ENCODE results near the gene KCNC1.

Gene KCNC1

GRCh38 chr11:17697175-17697949, 37.2 kb upstream of the KCNC1 start:
- no peak overlapping the region for H3K4me3 ChIP-seq (ENCODE audit: low read depth, low read length)
- no peak for DNase-seq
- H3K36me3 ChIP-seq = no peaks in the 10 kb centered on the region
- no peak for TF ChIP-seq CTCF (IDR thresholded peaks at IDR 0.05; ENCODE audit: low read depth, low read length)
- H3K9me3 ChIP-seq = no peaks in the 10 kb centered on the region
- H3K4me1 ChIP-seq = no peaks in the 10 kb centered on the region
- H3K27me3 ChIP-seq = peaks cover 7% of the 10 kb centered on the region

GRCh38 chr11:17699147-17700114, 35.1 kb upstream of the KCNC1 start:
- TF ChIP-seq CTCF (IDR thresholded peaks at IDR 0.05; ENCODE audit: low read depth, low read length) = no peak
- no peaks in the 10 kb centered on the region for H3K36me3 ChIP-seq
- no peaks in the 10 kb centered on the region for H3K4me1 ChIP-seq
- no peak overlapping the region for H3K4me3 ChIP-seq (ENCODE audit: low read depth, low read length)
- DNase-seq = no peak
- H3K27me3 ChIP-seq = peaks cover 7% of the 10 kb centered on the region
- H3K9me3 ChIP-seq = no peaks in the 10 kb centered on the region

- no peak for DNase-seq
- peaks cover 5% of the 10 kb centered on the region for H3K27me3 ChIP-seq
- no peak for TF ChIP-seq CTCF (IDR thresholded peaks at IDR 0.05; ENCODE audit: low read depth, low read length)
- H3K4me1 ChIP-seq = no peaks in the 10 kb centered on the region
- H3K4me3 ChIP-seq (ENCODE audit: low read depth, low read length) = no peak overlapping the region
- no peaks in the 10 kb centered on the region for H3K9me3 ChIP-seq
- no peaks in the 10 kb centered on the region for H3K36me3 ChIP-seq
These were observed 33.6 kb upstream of the KCNC1 start for GRCh38 chr11:17700991-17701390.

- H3K9me3 ChIP-seq = no peaks in the 10 kb centered on the region
- no peak for DNase-seq
- no peaks in the 10 kb centered on the region for H3K36me3 ChIP-seq
- H3K4me1 ChIP-seq = no peaks in the 10 kb centered on the region
- no peak overlapping the region for H3K4me3 ChIP-seq (ENCODE audit: low read depth, low read length)
- H3K27me3 ChIP-seq = no peaks in the 10 kb centered on the region
- no peak for TF ChIP-seq CTCF (IDR thresholded peaks at IDR 0.05; ENCODE audit: low read depth, low read length)
These were observed 31.7 kb upstream of the KCNC1 start for GRCh38 chr11:17702876-17703275.

- Histone ChIP-seq H3K36me3 (no peaks in the 10 kb centered on the region), H3K4me1 (no peaks in the 10 kb centered on the region), H3K27me3 (no peaks in the 10 kb centered on the region), H3K4me3 (ENCODE audit: low read depth, low read length) (no peak overlapping the region), H3K9me3 (no peaks in the 10 kb centered on the region)
- TF ChIP-seq CTCF (IDR thresholded peaks at IDR 0.05; ENCODE audit: low read depth, low read length) = no peak
- DNase-seq = no peak
These were observed 30.6 kb upstream of the KCNC1 start for GRCh38 chr11:17703951-17704350.
